Chondrocyte (in vitro differentiated cells): Measurements from ENCODE around the gene IL7R. TPM values are rescaled to one million over a fixed set of nuclear protein-coding genes. Genes with fewer than 3 reads are reported as not detected.

Source experiments
- DNase-seq: peaks from one replicate; pipeline ENCODE4 v3.0.0; 2021; ENCODE audit warnings: mixed read lengths, low spot score
- H3K27ac Mint-ChIP-seq: one replicate; pipeline ENCODE4 v1.8.0; 2021; ENCODE audit warnings: mild to moderate bottlenecking, moderate library complexity, mixed read lengths; ENCODE audit not compliant: unreplicated experiment
- H3K27me3 Mint-ChIP-seq: 2 replicates; pipeline ENCODE4 v1.8.0; 2021; ENCODE audit warnings: low read depth, mixed read lengths
- H3K36me3 Mint-ChIP-seq: 2 replicates; pipeline ENCODE4 v1.8.0; 2021; ENCODE audit warnings: low read depth, mixed read lengths
- H3K4me1 Mint-ChIP-seq: 2 replicates; pipeline ENCODE4 v1.8.0; 2021; ENCODE audit warnings: low read depth, mild to moderate bottlenecking, mixed read lengths
- H3K4me3 Mint-ChIP-seq: one replicate; pipeline ENCODE4 v1.8.0; 2021; ENCODE audit warnings: mild to moderate bottlenecking, moderate library complexity, mixed read lengths; ENCODE audit not compliant: unreplicated experiment
- H3K9me3 Mint-ChIP-seq: 2 replicates; pipeline ENCODE4 v1.8.0; 2021; ENCODE audit warnings: low read depth, mixed read lengths
- total RNA-seq: library from RNA; stranded (reverse); gene quantifications from 3 replicates; pipeline ENCODE4 v1.2.1, GENCODE V29; 2021
- TF ChIP-seq, protein P1 (sequence below): fragments of 200-600 bp; sonication (generic); IDR thresholded peaks from 2 replicates; pipeline ENCODE4 v1.5.0; 2021; ENCODE audit warnings: antibody characterized with exemption, mild to moderate bottlenecking, moderate library complexity

Gene IL7R
- total RNA-seq, 1 donor from 2014 or later: 0.50 TPM

- DNase-seq: no peak
- no peaks in the 10 kb centered on the region for H3K9me3 Mint-ChIP-seq
- no peak overlapping the region for H3K27ac Mint-ChIP-seq
- no peaks in the 10 kb centered on the region for H3K27me3 Mint-ChIP-seq
- peaks cover 9% of the 10 kb centered on the region for H3K4me1 Mint-ChIP-seq
- H3K36me3 Mint-ChIP-seq: no peaks in the 10 kb centered on the region
- TF ChIP-seq, protein P1, sequence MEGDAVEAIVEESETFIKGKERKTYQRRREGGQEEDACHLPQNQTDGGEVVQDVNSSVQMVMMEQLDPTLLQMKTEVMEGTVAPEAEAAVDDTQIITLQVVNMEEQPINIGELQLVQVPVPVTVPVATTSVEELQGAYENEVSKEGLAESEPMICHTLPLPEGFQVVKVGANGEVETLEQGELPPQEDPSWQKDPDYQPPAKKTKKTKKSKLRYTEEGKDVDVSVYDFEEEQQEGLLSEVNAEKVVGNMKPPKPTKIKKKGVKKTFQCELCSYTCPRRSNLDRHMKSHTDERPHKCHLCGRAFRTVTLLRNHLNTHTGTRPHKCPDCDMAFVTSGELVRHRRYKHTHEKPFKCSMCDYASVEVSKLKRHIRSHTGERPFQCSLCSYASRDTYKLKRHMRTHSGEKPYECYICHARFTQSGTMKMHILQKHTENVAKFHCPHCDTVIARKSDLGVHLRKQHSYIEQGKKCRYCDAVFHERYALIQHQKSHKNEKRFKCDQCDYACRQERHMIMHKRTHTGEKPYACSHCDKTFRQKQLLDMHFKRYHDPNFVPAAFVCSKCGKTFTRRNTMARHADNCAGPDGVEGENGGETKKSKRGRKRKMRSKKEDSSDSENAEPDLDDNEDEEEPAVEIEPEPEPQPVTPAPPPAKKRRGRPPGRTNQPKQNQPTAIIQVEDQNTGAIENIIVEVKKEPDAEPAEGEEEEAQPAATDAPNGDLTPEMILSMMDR: no peak
- no peak overlapping the region for H3K4me3 Mint-ChIP-seq
Measured at GRCh38 chr5:35877655-35878054, 21.0 kb downstream of the IL7R start.

GRCh38 chr5:35878079-35878478, 21.4 kb downstream of the IL7R start:
- Mint-ChIP-seq H3K36me3 (no peaks in the 10 kb centered on the region), H3K9me3 (no peaks in the 10 kb centered on the region), H3K4me3 (no peak overlapping the region), H3K27ac (no peak overlapping the region), H3K27me3 (no peaks in the 10 kb centered on the region), H3K4me1 (peaks cover 9% of the 10 kb centered on the region)
- DNase-seq: no peak
- TF ChIP-seq, protein P1: no peak

GRCh38 chr5:35879096-35879495, 22.4 kb downstream of the IL7R start:
- Mint-ChIP-seq H3K27ac (no peak overlapping the region), H3K4me3 (no peak overlapping the region), H3K9me3 (no peaks in the 10 kb centered on the region), H3K4me1 (peaks cover 19% of the 10 kb centered on the region), H3K27me3 (no peaks in the 10 kb centered on the region), H3K36me3 (no peaks in the 10 kb centered on the region)
- DNase-seq: no peak
- TF ChIP-seq, protein P1: no peak

- TF ChIP-seq, protein P1: no peak
- H3K36me3 Mint-ChIP-seq: no peaks in the 10 kb centered on the region
- no peak overlapping the region for H3K4me3 Mint-ChIP-seq
- H3K4me1 Mint-ChIP-seq: peaks cover 23% of the 10 kb centered on the region
- no peak overlapping the region for H3K27ac Mint-ChIP-seq
- H3K27me3 Mint-ChIP-seq: no peaks in the 10 kb centered on the region
- H3K9me3 Mint-ChIP-seq: no peaks in the 10 kb centered on the region
- no peak for DNase-seq
Measured at GRCh38 chr5:35879649-35880048, 23.0 kb downstream of the IL7R start.

GRCh38 chr5:35880156-35880555, 23.5 kb downstream of the IL7R start:
- Mint-ChIP-seq H3K9me3 (no peaks in the 10 kb centered on the region), H3K4me3 (no peak overlapping the region), H3K36me3 (no peaks in the 10 kb centered on the region), H3K4me1 (peaks cover 23% of the 10 kb centered on the region), H3K27me3 (no peaks in the 10 kb centered on the region), H3K27ac (no peak overlapping the region)
- TF ChIP-seq, protein P1: no peak
- DNase-seq: no peak
